ENCODE data around the gene SFRP4. TPM values are rescaled to one million over a fixed set of nuclear protein-coding genes. Genes with fewer than 3 reads are reported as not detected.

SFRP4 gene
- total and polyA plus RNA-seq, 4 donors, result under 0.01 to 0.28 (median 0.19) TPM

DNA sequence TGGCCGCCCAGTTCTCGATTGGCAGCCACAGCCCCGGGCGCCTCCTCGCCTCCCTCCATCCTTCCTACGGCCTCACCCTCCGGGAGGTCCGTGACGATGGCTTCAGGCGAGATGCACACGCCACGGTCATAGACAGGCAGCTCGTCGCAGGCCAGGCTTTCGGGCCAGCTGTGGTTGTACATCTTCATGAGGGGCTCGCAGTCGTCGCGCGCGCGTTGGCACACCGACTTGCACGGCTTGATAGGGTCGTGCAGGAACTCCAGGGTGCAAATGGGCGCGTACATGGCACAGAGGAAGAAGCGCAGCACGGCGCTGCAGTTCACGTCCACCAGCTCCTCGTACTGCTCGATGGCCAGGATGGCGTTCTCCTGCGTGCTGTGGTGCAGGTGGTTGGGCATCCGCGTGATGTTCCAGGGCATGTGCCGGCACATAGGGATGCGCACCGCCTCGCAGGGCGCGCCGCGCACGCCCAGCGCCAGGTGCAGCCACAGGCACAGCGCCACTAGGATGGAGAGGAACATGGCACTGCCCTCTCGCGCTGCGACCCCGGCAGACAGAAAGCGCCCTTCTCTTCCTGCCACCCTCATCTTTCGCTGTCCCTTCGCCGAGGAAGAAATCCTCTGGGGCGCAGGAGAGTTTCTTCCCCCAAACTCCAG, 472 bp downstream of the SFRP4 start:
- Histone ChIP-seq H3K36me3 (ENCODE audit: control insufficient read depth in 4 of 4, insufficient read depth in 3 of 4, low read depth in 1 of 4, low read length in 3 of 4) (no peaks in the 10 kb centered on the region), H3K9ac (ENCODE audit: low read depth in 1 of 2, low read length in 2 of 2) (no peak overlapping the region), H3K4me1 (ENCODE audit: control insufficient read depth in 4 of 4, insufficient read depth in 4 of 4, low read length in 3 of 4) (peaks cover 3 to 21% (median 13%) of the 10 kb centered on the region in 4 donors), H3K9me3 (ENCODE audit: control insufficient read depth in 4 of 4, low read length in 3 of 4) (no peaks in the 10 kb centered on the region), H3K4me3 (ENCODE audit: low read depth in 1 of 3, low read length in 3 of 3) (peak overlapping the region in 2 of 3 donors; percentile 24 to 59), H3K27ac (ENCODE audit: low read depth in 1 of 2, low read length in 2 of 2) (no peak overlapping the region), H3K27me3 (ENCODE audit: control insufficient read depth in 4 of 4, insufficient read depth in 4 of 4, low read length in 3 of 4) (peaks cover 0 to 3% (median 0%) of the 10 kb centered on the region in 4 donors)
- DNase-seq (ENCODE audit: low spot score), result no peak
- WGBS, result 10% methylated on average over 57 of the region's 57 CpGs
- TF ChIP-seq TAF1 (conservative IDR thresholded peaks at IDR 0.05), result no peak
- TF ChIP-seq RXRA (IDR thresholded peaks at IDR 0.05), result no peak
- TF ChIP-seq, protein P1, sequence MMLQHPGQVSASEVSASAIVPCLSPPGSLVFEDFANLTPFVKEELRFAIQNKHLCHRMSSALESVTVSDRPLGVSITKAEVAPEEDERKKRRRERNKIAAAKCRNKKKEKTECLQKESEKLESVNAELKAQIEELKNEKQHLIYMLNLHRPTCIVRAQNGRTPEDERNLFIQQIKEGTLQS (IDR thresholded peaks at IDR 0.05), result no peak
- no peak for TF ChIP-seq SP1 (IDR thresholded peaks at IDR 0.05)
- no peak for TF ChIP-seq GABPA (IDR thresholded peaks at IDR 0.05 in 1 of 2, conservative IDR thresholded peaks at IDR 0.05 in 1 of 2)
- TF ChIP-seq, protein P2, sequence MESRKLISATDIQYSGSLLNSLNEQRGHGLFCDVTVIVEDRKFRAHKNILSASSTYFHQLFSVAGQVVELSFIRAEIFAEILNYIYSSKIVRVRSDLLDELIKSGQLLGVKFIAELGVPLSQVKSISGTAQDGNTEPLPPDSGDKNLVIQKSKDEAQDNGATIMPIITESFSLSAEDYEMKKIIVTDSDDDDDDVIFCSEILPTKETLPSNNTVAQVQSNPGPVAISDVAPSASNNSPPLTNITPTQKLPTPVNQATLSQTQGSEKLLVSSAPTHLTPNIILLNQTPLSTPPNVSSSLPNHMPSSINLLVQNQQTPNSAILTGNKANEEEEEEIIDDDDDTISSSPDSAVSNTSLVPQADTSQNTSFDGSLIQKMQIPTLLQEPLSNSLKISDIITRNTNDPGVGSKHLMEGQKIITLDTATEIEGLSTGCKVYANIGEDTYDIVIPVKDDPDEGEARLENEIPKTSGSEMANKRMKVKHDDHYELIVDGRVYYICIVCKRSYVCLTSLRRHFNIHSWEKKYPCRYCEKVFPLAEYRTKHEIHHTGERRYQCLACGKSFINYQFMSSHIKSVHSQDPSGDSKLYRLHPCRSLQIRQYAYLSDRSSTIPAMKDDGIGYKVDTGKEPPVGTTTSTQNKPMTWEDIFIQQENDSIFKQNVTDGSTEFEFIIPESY (IDR thresholded peaks at IDR 0.05), result no peak
- TF ChIP-seq JUND (IDR thresholded peaks at IDR 0.05), result no peak
- no peak for TF ChIP-seq HNF4G (IDR thresholded peaks at IDR 0.05)
- no peak for TF ChIP-seq RAD21 (IDR thresholded peaks at IDR 0.05)
- no peak for TF ChIP-seq EGR1 (IDR thresholded peaks at IDR 0.05; ENCODE audit: low read depth in 2 of 2)

DNA sequence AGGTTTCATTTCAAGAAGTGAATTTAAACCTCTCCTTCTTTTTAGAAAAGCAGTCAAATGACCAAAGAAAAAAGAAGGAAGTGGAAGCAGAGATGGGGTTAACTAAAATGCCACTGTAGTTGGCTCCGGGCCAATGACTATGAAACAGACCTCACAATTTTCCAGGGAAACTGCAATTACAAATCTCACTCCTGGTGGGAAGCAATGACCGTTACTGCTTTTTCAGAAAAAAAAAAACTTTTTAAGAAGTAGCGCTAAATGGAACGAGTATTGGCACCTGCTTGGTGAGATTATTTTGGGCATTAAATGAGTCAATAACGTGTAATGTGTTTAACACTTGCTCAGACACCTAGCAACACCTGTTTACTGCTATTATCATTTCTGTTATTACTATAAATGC, 1.2 kb downstream of the SFRP4 start:
- no peak for DNase-seq (ENCODE audit: low spot score)
- no peak overlapping the region for H3K27ac ChIP-seq (ENCODE audit: low read depth in 1 of 2, low read length in 2 of 2)
- no peaks in the 10 kb centered on the region for H3K36me3 ChIP-seq (ENCODE audit: control insufficient read depth in 4 of 4, insufficient read depth in 3 of 4, low read depth in 1 of 4, low read length in 3 of 4)
- H3K27me3 ChIP-seq (ENCODE audit: control insufficient read depth in 4 of 4, insufficient read depth in 4 of 4, low read length in 3 of 4), result peaks cover 0 to 3% (median 0%) of the 10 kb centered on the region in 4 donors
- H3K4me1 ChIP-seq (ENCODE audit: control insufficient read depth in 4 of 4, insufficient read depth in 4 of 4, low read length in 3 of 4), result peaks cover 3 to 17% (median 12%) of the 10 kb centered on the region in 4 donors
- TF ChIP-seq, protein P3, sequence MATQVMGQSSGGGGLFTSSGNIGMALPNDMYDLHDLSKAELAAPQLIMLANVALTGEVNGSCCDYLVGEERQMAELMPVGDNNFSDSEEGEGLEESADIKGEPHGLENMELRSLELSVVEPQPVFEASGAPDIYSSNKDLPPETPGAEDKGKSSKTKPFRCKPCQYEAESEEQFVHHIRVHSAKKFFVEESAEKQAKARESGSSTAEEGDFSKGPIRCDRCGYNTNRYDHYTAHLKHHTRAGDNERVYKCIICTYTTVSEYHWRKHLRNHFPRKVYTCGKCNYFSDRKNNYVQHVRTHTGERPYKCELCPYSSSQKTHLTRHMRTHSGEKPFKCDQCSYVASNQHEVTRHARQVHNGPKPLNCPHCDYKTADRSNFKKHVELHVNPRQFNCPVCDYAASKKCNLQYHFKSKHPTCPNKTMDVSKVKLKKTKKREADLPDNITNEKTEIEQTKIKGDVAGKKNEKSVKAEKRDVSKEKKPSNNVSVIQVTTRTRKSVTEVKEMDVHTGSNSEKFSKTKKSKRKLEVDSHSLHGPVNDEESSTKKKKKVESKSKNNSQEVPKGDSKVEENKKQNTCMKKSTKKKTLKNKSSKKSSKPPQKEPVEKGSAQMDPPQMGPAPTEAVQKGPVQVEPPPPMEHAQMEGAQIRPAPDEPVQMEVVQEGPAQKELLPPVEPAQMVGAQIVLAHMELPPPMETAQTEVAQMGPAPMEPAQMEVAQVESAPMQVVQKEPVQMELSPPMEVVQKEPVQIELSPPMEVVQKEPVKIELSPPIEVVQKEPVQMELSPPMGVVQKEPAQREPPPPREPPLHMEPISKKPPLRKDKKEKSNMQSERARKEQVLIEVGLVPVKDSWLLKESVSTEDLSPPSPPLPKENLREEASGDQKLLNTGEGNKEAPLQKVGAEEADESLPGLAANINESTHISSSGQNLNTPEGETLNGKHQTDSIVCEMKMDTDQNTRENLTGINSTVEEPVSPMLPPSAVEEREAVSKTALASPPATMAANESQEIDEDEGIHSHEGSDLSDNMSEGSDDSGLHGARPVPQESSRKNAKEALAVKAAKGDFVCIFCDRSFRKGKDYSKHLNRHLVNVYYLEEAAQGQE (IDR thresholded peaks at IDR 0.05), result no peak
- no peak for TF ChIP-seq EGR1 (IDR thresholded peaks at IDR 0.05; ENCODE audit: low read depth in 2 of 2)
- TF ChIP-seq HNF4A (conservative IDR thresholded peaks at IDR 0.05), result no peak
- no peak for TF ChIP-seq RAD21 (IDR thresholded peaks at IDR 0.05)
- TF ChIP-seq, protein P4, sequence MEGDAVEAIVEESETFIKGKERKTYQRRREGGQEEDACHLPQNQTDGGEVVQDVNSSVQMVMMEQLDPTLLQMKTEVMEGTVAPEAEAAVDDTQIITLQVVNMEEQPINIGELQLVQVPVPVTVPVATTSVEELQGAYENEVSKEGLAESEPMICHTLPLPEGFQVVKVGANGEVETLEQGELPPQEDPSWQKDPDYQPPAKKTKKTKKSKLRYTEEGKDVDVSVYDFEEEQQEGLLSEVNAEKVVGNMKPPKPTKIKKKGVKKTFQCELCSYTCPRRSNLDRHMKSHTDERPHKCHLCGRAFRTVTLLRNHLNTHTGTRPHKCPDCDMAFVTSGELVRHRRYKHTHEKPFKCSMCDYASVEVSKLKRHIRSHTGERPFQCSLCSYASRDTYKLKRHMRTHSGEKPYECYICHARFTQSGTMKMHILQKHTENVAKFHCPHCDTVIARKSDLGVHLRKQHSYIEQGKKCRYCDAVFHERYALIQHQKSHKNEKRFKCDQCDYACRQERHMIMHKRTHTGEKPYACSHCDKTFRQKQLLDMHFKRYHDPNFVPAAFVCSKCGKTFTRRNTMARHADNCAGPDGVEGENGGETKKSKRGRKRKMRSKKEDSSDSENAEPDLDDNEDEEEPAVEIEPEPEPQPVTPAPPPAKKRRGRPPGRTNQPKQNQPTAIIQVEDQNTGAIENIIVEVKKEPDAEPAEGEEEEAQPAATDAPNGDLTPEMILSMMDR (IDR thresholded peaks at IDR 0.05; ENCODE audit: low read depth, low read length, missing input control), result no peak
- no peak for TF ChIP-seq JUND (IDR thresholded peaks at IDR 0.05)
- TF ChIP-seq GABPA (IDR thresholded peaks at IDR 0.05 in 1 of 2, conservative IDR thresholded peaks at IDR 0.05 in 1 of 2), result no peak
- TF ChIP-seq RXRA (IDR thresholded peaks at IDR 0.05), result no peak
- TF ChIP-seq, protein P2 (IDR thresholded peaks at IDR 0.05), result no peak
- TF ChIP-seq SP1 (IDR thresholded peaks at IDR 0.05), result no peak
- no peaks in the 10 kb centered on the region for H3K9me3 ChIP-seq (ENCODE audit: control insufficient read depth in 4 of 4, low read length in 3 of 4)
- no peak overlapping the region for H3K4me3 ChIP-seq (ENCODE audit: low read depth in 1 of 3, low read length in 3 of 3)
- no peak overlapping the region for H3K9ac ChIP-seq (ENCODE audit: low read depth in 1 of 2, low read length in 2 of 2)
- 31% methylated on average over 5 of the region's 5 CpGs for whole genome bisulfite sequencing

Measured in liver (tissue), 9 donors.